NCI-H526 (cell line): Measurements from ENCODE around the gene SOWAHB.

ENCODE experiments used
- DNase-seq, 2 experiments: peaks; one replicate each; lab custom pipeline; 2025; lab: John Stamatoyannopoulos, UW

Gene SOWAHB

DNA sequence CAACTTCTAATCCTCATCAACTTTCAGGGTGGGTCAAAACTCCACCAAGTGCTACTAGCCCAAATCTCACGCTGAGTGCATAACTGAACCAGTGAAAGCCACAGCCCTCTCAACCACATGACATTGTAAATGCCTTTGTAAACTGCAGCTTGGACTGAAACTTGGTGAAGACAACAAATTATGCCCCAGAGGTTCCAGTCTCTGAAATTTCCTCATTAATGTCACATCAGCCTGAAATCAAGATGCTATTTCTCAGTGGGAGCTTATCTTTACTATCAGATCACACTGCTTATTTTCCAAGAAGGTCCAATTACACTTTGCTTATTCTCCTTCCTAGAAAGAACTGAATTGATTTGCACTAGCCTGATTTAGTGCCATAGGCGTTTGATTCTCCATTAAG is 46.6 kb downstream of the SOWAHB start:
- no peak for DNase-seq

DNA sequence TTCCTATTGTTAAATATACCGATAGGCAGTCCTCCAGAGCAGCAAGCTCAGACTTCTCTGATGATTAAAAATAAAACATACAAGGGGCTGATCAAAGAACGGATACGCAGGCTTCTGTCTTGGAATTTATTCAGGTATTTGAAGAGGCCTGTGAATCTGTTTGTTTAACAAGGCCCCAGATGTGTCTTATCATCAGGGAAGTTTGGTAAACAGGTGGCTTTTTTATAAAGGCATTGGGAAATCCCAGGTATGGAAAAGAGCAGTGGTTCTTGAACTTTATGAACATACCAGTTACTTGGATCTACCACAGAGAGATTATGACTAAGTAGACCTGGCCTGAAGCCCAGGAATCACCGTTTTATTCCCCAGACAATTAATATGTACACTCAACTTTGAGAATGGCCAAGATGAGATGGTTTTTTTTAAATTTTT is 47.9 kb downstream of the SOWAHB start:
- DNase-seq: no peak
